Activated T-cell treated with anti-CD3 and anti-CD28 coated beads, Interleukin-2, amount 50 U/mL, for 4 hours (primary cell): Measurements from ENCODE around the gene METTL27. TPM values are rescaled to one million over a fixed set of nuclear protein-coding genes. Genes with fewer than 3 reads are reported as not detected.

ENCODE experiments used
- ATAC-seq, 2 donors: fragments of 200-7000 bp; cut with Tn5 transposase; one replicate each; pipeline ENCODE4 v1.10.0; 2021
- DNase-seq: peaks from one replicate; pipeline ENCODE4 v3.0.0-alpha.2; 2020
- H3K27me3 Mint-ChIP-seq: one replicate; pipeline ENCODE4 v1.8.0; 2021; ENCODE audit warnings: low read depth, mixed read lengths
- H3K36me3 Mint-ChIP-seq: one replicate; pipeline ENCODE4 v1.8.0; 2022; ENCODE audit warnings: mixed read lengths; ENCODE audit not compliant: insufficient read depth
- H3K4me1 Mint-ChIP-seq: one replicate; pipeline ENCODE4 v1.8.0; 2021; ENCODE audit warnings: low read depth, mixed read lengths
- H3K4me3 Mint-ChIP-seq: one replicate; pipeline ENCODE4 v1.8.0; 2021; ENCODE audit warnings: mild to moderate bottlenecking, moderate library complexity, mixed read lengths
- H3K9me3 Mint-ChIP-seq: one replicate; pipeline ENCODE4 v1.8.0; 2021; ENCODE audit warnings: mixed read lengths
- total RNA-seq, 3 donors: library from RNA; stranded (reverse); gene quantifications; one replicate each; pipeline ENCODE4 v1.2.1, GENCODE V29; 2021

METTL27 gene
- total RNA-seq, 3 donors from 2014 or later = 0.41 to 0.69 TPM; not detected in 1

DNA sequence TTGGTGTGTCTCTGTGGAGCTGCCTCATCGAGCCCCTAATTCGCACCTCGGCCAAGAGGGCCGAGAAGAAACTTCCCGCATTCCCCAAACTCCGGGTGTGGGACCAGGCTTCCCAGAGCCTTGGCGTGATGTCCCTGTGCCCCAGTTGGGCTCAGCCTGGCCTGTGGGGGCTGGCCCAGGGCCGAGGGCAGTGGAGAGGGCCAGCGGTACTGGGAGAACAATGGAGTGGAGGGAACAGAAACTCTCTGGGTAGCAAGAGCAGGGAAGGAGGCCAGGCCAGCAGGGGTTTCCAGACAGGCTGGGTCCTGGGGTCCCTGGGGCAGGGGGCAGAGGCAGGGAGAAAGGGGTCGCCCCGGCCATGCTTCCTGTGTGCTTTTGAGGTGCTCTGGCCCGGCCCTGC, 34.7 kb upstream of the METTL27 start:
- Mint-ChIP-seq H3K9me3 (no peaks in the 10 kb centered on the region), H3K27me3 (peaks cover 10% of the 10 kb centered on the region), H3K36me3 (no peaks in the 10 kb centered on the region), H3K4me1 (no peaks in the 10 kb centered on the region), H3K4me3 (no peak overlapping the region)
- DNase-seq (no peak), ATAC-seq (no peak)

DNA sequence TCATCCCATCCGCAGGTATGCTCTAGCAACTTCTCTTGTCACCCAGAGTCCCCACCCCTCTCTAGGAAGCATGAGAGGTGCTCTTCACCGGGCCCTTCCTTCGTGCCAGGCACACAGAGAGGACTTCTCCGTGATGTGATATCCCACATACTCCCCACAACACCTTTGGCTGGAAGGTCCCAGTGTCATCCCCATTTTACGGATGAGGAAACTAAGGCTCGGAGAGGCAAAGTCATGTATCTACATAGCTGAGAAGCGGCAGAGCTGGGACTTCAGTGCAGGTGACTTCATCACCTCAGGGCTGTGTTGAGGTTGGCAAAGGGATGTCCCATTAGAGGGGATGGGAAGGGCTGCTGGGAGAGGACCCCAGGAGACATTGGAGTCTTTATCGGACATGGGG, 34.0 kb upstream of the METTL27 start:
- ATAC-seq = no peak
- H3K4me3 Mint-ChIP-seq = no peak overlapping the region
- no peaks in the 10 kb centered on the region for H3K9me3 Mint-ChIP-seq

DNA sequence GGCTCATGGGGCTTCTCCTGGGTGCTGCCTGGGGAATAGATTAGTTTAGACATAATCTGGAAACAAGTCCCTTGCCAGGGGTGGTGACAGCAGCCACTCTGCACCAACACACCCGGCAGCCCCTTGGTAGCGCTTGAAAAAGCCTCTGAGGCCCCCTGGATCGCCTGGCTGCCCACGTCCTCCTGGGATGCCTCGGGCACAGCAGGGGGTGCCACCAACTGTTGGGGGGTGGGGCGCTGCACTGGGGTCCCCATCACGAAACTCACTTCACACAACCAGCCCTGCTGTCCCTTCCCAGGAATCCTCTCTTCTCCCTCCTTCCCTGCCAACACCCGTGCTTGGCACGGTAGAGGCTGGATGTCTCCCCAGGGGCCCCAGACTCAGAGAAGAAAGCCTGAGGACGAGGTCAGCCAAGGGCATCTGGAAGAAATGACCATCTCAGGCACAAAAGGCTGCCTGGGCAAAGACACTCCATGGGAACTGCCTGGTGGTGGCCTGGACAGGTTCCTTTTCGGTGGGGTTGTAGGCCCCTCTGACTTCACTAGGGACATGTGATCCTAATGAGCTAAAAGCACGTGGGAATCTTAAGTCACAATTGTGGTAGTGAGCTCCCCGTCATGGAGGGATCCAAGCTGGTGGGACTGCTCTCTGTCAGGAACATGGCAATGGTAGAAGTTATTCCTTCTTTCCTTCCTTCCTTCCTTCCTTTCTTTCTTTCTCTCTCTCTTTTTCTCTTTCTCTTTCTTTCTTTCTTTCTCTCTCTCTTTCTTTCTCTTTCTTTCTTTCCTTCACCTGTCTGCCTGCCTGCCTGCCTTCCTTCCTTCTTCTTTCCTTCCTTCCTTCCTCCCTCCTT, 30.0 kb upstream of the METTL27 start:
- Mint-ChIP-seq H3K4me1 (no peaks in the 10 kb centered on the region), H3K4me3 (no peak overlapping the region), H3K9me3 (no peaks in the 10 kb centered on the region), H3K27me3 (no peaks in the 10 kb centered on the region), H3K36me3 (no peaks in the 10 kb centered on the region)
- ATAC-seq (no peak), DNase-seq (no peak)

More for the DNA sequence above, 34.0 kb upstream of the METTL27 start:
- no peaks in the 10 kb centered on the region for H3K4me1 Mint-ChIP-seq
- no peak for DNase-seq
- no peaks in the 10 kb centered on the region for H3K36me3 Mint-ChIP-seq
- H3K27me3 Mint-ChIP-seq = peaks cover 8% of the 10 kb centered on the region

DNA sequence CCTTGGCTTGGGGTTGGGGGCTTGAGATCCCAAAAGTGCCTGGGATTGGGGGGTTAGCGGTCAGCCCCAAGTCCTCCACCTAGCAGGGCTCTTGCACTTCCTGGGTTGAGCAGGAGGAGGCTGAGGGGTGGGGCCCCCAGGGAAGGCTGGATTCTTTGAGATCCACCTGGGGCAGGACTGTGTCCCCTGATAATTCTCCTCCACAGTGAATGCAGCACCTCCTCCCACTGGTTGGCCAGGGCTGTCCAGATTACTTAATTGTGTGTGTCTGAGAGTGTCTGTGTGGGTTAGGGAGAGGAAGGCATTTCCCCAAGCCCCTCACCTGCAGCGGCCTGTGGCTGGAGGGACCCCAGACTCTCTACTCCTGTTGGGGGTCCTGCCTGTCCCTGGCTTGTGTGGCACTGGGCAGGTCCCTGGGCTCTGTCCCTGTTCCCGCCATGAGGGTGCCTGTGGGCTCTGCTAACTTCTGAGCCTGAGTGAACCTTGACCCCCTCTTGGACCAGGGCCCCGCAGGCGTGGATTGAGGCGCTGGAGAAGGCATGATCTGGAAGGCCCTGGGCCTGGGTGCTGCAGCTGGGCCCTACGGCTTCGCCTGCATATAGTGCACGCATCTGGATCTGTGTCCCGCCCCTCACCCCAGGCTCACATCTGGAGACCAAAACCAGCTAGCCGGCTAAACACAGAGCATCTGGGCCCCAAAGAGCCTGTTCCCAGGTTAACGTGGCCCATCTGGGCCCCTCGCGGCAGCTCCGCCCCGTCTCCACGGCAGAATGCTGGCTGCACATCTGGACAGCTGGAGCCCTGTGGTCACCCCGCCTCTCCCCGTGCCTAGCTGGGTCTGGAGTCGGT, 29.1 kb upstream of the METTL27 start:
- H3K4me3 Mint-ChIP-seq = no peak overlapping the region
- H3K36me3 Mint-ChIP-seq = no peaks in the 10 kb centered on the region
- ATAC-seq = no peak
- H3K9me3 Mint-ChIP-seq = no peaks in the 10 kb centered on the region
- DNase-seq = no peak
- no peaks in the 10 kb centered on the region for H3K27me3 Mint-ChIP-seq
- H3K4me1 Mint-ChIP-seq = no peaks in the 10 kb centered on the region

DNA sequence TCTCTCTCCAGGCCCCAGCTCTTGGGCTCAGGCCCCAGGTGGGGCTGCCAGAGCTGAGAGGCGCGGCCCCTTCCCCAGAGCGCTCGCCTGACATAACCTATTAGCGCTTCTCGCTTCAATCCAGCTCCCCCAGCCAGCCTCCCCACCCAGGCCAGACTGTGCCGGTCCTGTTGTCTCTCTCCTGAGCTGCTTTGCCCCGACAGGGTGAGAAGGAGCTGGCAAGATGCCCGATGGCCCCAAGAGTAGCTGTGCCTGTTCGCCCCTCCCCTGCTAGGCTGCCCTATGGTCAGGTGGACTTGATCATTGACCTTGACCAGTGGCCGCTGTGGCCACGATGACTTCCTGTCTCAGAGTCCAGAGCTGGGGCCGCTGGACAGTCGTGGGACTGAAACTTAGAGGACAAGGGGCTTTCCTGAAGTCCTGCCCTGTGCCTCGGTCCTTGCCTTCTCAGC, 27.8 kb upstream of the METTL27 start:
- Mint-ChIP-seq H3K27me3 (no peaks in the 10 kb centered on the region), H3K9me3 (no peaks in the 10 kb centered on the region), H3K36me3 (no peaks in the 10 kb centered on the region), H3K4me1 (no peaks in the 10 kb centered on the region), H3K4me3 (no peak overlapping the region)
- ATAC-seq = no peak
- no peak for DNase-seq

DNA sequence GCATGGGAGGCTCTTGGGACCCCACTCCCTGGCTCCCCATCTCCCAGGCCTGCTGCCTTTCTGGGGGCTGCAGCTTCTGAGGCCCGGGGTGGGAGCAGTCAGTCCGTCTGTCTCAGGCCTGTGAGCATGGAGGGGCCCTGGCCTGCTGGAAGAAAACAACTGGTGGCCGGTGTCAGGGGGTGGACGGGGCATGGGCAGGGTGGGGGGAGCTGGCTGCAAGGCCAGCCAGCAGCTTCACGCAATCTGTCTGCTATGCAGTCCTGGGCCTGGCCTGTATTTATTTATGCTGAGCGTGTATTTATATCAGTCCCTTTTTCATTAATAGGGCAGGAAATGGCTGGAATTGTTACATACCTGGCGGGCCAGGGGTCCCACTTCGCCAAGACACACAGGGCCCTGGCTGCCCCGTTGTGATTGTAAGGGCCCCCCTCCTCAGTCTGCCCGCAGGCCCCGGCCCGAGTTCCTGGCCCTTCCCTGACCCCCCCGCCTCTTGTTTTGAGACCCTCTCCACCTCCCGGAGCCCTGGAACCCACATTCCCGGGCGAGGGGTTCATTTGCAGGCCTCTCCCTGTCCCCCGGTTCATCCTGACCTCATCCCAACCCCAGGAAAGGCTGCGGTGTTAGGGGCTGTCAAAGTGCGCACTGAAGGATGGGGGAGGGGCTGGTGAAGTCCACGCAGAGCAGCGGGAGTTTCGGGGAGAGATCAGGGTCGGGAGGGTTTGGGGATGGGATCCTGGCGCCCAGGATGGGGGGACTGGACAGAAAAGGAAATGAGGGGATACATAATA, 26.9 kb upstream of the METTL27 start:
- no peaks in the 10 kb centered on the region for H3K36me3 Mint-ChIP-seq
- H3K27me3 Mint-ChIP-seq = no peaks in the 10 kb centered on the region
- ATAC-seq (no peak), DNase-seq (no peak)
- no peaks in the 10 kb centered on the region for H3K9me3 Mint-ChIP-seq
- no peak overlapping the region for H3K4me3 Mint-ChIP-seq
- H3K4me1 Mint-ChIP-seq = no peaks in the 10 kb centered on the region

DNA sequence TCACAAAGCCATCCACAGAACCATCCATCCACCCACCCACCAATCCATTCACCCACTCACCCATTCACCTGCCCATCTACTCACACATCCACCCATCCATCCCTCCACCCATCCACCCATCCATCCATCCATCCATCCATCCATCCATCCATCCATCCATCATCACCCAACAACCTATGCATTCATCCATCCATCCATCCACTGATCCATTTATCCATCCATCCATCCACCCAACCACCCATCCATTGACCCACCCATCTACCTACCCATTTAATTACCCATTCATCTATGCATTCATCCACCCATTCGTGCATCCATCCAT, 24.1 kb upstream of the METTL27 start:
- Mint-ChIP-seq H3K4me3 (no peak overlapping the region), H3K36me3 (no peaks in the 10 kb centered on the region), H3K4me1 (no peaks in the 10 kb centered on the region), H3K9me3 (no peaks in the 10 kb centered on the region), H3K27me3 (peaks cover 3% of the 10 kb centered on the region)
- no peak for ATAC-seq
- no peak for DNase-seq

DNA sequence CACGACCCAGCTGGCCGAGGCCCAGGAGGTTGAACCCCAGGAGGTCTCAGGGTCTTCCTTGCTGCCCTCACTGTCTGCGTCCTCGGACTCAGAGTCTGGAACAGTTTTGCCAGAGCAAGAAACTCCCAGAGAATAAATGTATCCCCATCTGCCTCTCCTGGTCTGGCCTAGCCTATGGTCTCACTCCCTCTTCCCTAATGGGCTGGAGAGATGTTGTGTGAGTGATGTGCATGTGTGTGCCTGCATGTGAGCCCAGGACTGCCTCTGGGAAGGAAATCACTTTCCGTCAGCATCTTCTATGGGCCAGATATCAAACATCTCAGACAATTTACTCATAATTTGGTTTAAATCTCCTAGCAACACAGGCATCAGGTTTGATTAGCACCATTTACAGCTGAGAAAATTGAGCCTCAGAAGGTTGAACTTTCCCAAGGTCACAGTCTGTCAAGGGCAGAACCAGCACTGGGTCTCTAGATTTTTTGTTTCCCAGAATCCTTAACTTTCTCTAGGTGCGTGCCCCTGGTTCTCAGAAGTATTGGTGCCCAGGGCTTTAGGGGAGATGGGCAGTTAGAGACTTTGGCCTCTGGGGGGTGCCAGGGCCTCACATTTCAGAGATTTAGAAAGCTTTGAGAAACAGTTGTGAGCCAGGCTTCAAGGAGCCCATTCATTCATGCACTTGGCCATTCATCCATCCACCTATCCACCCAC, 23.6 kb upstream of the METTL27 start:
- DNase-seq (no peak), ATAC-seq (no peak)
- no peaks in the 10 kb centered on the region for H3K4me1 Mint-ChIP-seq

DNA sequence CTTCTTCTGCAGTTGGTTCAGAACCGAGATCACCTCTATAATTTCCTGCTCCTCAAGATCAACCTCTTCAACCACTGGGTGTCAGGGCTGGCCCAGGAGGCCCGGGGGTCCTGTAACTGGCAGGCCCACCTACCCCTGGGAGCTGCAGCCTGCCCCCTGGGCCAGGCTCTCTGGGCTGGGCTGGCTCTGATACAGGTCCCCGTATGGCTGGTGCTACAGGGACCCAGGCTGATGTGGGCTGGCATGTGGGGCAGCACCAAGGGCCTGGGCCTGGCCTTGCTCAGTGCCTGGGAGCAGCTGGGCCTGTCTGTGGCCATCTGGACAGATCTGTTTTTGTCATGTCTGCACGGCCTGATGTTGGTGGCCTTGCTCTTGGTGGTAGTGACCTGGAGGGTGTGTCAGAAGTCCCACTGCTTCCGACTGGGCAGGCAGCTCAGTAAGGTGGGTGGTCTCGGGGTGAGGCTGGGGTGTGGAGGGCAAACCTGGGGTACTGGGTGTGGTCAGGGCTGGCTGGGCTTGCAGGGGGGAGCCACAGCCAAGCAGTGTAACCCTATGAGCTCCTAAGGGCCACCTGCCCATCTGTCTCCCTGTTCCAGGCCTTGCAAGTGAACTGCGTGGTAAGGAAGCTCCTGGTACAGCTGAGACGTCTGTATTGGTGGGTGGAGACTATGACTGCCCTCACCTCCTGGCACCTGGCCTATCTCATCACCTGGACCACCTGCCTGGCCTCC, 22.8 kb upstream of the METTL27 start:
- H3K36me3 Mint-ChIP-seq = no peaks in the 10 kb centered on the region
- no peak overlapping the region for H3K4me3 Mint-ChIP-seq
- H3K27me3 Mint-ChIP-seq = peaks cover 4% of the 10 kb centered on the region
- no peaks in the 10 kb centered on the region for H3K9me3 Mint-ChIP-seq
- ATAC-seq (no peak), DNase-seq (no peak)
- no peaks in the 10 kb centered on the region for H3K4me1 Mint-ChIP-seq

More for the DNA sequence above, 23.6 kb upstream of the METTL27 start:
- Mint-ChIP-seq H3K9me3 (no peaks in the 10 kb centered on the region), H3K36me3 (no peaks in the 10 kb centered on the region), H3K4me3 (no peak overlapping the region), H3K27me3 (peaks cover 4% of the 10 kb centered on the region)

DNA sequence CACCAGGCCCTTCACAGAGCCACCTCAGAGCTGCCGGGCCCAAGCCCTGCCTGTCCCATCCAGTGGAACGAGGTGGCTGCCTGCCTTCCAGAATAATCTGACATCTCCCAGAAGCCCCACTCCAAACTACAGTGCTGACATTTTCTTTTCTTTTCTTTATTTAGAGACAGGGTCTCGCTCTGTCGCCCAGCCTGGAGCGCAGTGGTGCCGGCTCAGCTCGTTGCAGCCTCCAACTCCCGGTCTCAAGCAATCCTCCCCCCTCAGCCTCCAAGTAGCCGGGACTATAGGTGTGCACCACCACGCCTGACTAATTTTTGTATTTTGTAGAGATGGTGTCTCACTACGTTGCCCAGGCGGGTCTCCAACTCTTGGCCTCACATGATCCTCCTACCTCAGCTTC, 19.0 kb upstream of the METTL27 start:
- DNase-seq (no peak), ATAC-seq (no peak)
- Mint-ChIP-seq H3K9me3 (no peaks in the 10 kb centered on the region), H3K27me3 (peaks cover 17% of the 10 kb centered on the region), H3K4me3 (no peak overlapping the region), H3K36me3 (no peaks in the 10 kb centered on the region), H3K4me1 (no peaks in the 10 kb centered on the region)

DNA sequence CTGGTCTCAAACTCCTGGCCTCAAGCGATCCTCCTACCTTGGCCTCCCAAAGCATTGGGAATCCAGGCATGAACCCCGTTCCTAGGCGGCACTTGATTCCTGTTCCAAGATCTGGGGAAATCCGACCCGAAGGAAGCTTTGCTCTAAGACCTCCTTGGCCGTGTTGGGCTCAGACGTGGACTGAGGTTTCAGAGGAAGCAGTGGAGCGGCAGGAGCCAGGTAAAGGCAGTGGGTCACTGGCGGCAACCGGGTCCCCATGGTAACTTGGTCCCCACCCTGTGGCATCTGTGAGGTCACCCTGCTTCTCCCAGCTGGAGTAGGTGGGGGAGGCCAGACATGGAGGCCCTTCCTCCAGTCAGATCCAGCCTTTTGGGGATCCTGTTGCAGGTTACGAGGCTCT, 18.5 kb upstream of the METTL27 start, which contains the start of gene TMEM270:
TMEM270 (plus strand) TSS at position 301 of the 400 bp plus-strand sequence; CDS start at position 337, 36 bp downstream.
- H3K27me3 Mint-ChIP-seq = peaks cover 17% of the 10 kb centered on the region
- H3K36me3 Mint-ChIP-seq = no peaks in the 10 kb centered on the region
- no peaks in the 10 kb centered on the region for H3K9me3 Mint-ChIP-seq
- ATAC-seq (no peak), DNase-seq (no peak)
- no peaks in the 10 kb centered on the region for H3K4me1 Mint-ChIP-seq
- no peak within 1 kb of the TSS for H3K4me3 Mint-ChIP-seq

DNA sequence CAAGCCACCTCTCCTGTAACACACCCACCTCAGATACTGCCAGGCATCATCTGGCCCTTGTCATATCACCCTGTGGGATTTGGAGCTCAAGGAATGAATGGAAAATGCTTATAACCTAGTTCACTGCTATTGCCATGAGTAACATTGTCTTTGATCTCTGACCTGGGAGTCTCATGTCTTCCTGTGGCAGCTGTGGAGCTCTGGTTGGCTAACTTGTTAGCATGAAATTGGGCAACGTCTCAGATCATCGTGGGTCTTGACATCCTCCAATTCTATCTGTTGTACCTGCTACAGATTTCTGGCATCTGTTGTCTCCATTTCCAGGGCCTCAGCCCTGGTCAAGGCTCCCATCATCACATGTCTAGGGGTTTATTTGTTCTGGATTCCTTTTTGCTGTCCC, 16.5 kb upstream of the METTL27 start:
- no peaks in the 10 kb centered on the region for H3K9me3 Mint-ChIP-seq
- no peak overlapping the region for H3K4me3 Mint-ChIP-seq
- ATAC-seq = no peak
- DNase-seq = no peak
- H3K36me3 Mint-ChIP-seq = no peaks in the 10 kb centered on the region
- H3K4me1 Mint-ChIP-seq = peaks cover 1% of the 10 kb centered on the region
- H3K27me3 Mint-ChIP-seq = peaks cover 22% of the 10 kb centered on the region

DNA sequence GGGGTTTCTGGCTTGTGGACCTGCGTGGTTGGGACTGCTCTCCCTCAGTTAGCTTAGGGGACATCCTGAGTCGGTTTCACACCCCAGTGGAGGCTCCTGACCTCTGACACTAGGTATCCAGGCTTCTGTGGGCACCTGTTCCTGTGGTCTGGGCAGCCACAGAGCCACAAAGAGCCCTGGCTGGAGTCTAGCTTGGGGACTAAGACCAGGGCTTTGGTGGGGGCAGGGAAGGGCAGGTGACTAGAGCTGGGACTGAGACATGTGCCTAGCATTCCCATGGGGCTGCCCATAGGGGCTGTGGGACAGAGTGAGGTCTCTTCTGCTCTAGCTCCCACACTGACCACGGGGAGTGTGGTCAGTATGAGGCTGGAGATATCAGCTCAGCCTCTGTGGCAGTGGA, 14.6 kb upstream of the METTL27 start:
- Mint-ChIP-seq H3K36me3 (no peaks in the 10 kb centered on the region), H3K9me3 (no peaks in the 10 kb centered on the region), H3K27me3 (peaks cover 24% of the 10 kb centered on the region), H3K4me1 (peaks cover 1% of the 10 kb centered on the region), H3K4me3 (no peak overlapping the region)
- DNase-seq (no peak), ATAC-seq (no peak)
